ENCODE results near the gene WIPI1. TPM values are rescaled to one million over a fixed set of nuclear protein-coding genes. Genes with fewer than 3 reads are reported as not detected.

WIPI1 gene
- total RNA-seq, 1 experiment from 2014 or later, result 19.8 TPM

DNA sequence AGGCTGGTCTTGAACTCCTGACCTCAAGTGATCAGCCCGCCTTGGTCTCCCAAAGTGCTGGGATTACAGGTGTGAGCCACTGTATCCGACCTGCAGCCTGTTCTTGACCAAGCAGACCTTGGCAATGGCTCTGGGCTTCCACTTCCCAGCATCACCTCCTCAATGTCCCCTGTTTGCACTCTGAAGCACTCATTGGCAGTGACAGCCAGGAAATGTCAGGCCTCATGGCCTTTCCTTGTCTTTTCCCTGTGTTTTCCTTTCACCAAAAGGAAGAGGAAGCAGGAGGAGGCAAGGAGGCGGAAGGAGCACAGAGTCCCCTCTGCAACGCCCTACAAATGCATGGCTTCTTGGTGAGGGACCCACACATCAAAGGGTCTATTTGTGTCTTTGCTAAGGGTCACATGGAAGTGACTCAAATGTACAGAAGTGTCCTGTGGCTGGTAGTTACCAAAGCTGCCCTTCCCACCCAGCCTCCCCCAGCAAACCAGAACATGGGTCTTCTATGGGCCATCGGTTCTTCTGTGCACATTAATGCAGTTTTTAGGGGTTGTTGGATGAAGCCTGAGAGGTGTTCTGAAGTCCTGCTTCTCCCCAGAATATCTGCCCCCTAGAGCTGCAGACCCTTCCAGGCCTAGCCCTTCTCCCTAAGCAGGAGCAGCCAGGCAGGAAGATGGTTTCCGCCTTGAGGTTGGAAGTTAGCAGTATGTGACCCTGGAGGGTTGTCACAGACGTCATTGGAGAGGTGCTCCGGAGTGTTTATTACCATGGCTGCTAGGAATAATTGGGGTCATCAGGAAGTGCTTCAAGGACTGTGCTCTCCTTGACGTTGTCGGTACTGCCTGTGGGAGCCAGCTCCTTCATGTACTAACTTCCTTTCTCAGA, 60.8 kb downstream of the WIPI1 start:
- H3K27me3 ChIP-seq (ENCODE audit: control insufficient read depth, insufficient read depth, low read length), result no peaks in the 10 kb centered on the region
- ATAC-seq (no peak), DNase-seq (ENCODE audit: low read depth, low spot score) (no peak)
- intact Hi-C loops (cut with micrococcal nuclease; ENCODE audit: unreplicated experiment) (loop anchor here (10.0 kb wide), 1 partner anchor 132 kb away; no protein-coding TSS in a partner anchor), in situ Hi-C loops (cut with HindIII; ENCODE audit: low pct_unique_long_range_greater_than_20kb, low sequenced_read_pairs) (no loop called here)
- ChIA-PET POLR2A (no interaction called here), CTCF (no interaction called here)
- H3K4me3 ChIP-seq (ENCODE audit: low read depth in 2 of 2, low read length in 2 of 2), result no peak overlapping the region
- BruUV-seq (replicated peaks), result no TSS peak
- no peak overlapping the region for H3K27ac ChIP-seq (ENCODE audit: low read length)
- TF ChIP-seq, protein P1, sequence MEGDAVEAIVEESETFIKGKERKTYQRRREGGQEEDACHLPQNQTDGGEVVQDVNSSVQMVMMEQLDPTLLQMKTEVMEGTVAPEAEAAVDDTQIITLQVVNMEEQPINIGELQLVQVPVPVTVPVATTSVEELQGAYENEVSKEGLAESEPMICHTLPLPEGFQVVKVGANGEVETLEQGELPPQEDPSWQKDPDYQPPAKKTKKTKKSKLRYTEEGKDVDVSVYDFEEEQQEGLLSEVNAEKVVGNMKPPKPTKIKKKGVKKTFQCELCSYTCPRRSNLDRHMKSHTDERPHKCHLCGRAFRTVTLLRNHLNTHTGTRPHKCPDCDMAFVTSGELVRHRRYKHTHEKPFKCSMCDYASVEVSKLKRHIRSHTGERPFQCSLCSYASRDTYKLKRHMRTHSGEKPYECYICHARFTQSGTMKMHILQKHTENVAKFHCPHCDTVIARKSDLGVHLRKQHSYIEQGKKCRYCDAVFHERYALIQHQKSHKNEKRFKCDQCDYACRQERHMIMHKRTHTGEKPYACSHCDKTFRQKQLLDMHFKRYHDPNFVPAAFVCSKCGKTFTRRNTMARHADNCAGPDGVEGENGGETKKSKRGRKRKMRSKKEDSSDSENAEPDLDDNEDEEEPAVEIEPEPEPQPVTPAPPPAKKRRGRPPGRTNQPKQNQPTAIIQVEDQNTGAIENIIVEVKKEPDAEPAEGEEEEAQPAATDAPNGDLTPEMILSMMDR (IDR thresholded peaks at IDR 0.05), result no peak
- no peak for TF ChIP-seq TCF7L2 (IDR thresholded peaks at IDR 0.05; ENCODE audit: low read depth, low read length)
- TF ChIP-seq POLR2AphosphoS5 (IDR thresholded peaks at IDR 0.05; ENCODE audit: low read depth, low read length), result no peak
- TF ChIP-seq, protein P2, sequence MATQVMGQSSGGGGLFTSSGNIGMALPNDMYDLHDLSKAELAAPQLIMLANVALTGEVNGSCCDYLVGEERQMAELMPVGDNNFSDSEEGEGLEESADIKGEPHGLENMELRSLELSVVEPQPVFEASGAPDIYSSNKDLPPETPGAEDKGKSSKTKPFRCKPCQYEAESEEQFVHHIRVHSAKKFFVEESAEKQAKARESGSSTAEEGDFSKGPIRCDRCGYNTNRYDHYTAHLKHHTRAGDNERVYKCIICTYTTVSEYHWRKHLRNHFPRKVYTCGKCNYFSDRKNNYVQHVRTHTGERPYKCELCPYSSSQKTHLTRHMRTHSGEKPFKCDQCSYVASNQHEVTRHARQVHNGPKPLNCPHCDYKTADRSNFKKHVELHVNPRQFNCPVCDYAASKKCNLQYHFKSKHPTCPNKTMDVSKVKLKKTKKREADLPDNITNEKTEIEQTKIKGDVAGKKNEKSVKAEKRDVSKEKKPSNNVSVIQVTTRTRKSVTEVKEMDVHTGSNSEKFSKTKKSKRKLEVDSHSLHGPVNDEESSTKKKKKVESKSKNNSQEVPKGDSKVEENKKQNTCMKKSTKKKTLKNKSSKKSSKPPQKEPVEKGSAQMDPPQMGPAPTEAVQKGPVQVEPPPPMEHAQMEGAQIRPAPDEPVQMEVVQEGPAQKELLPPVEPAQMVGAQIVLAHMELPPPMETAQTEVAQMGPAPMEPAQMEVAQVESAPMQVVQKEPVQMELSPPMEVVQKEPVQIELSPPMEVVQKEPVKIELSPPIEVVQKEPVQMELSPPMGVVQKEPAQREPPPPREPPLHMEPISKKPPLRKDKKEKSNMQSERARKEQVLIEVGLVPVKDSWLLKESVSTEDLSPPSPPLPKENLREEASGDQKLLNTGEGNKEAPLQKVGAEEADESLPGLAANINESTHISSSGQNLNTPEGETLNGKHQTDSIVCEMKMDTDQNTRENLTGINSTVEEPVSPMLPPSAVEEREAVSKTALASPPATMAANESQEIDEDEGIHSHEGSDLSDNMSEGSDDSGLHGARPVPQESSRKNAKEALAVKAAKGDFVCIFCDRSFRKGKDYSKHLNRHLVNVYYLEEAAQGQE (IDR thresholded peaks at IDR 0.05; ENCODE audit: insufficient read depth in 1 of 2, low read depth in 2 of 2, low read length in 1 of 2), result no peak
- no peak for TF ChIP-seq SIN3A (IDR thresholded peaks at IDR 0.05; ENCODE audit: borderline replicate concordance, insufficient read depth, low read depth, low read length)
- H3K4me1 ChIP-seq (ENCODE audit: control insufficient read depth, insufficient read depth, low read length), result no peaks in the 10 kb centered on the region
- no peaks in the 10 kb centered on the region for H3K9me3 ChIP-seq (ENCODE audit: control insufficient read depth, insufficient read depth, low read depth, low read length)
- H3K36me3 ChIP-seq (ENCODE audit: control insufficient read depth, insufficient read depth, low read length), result no peaks in the 10 kb centered on the region

DNA sequence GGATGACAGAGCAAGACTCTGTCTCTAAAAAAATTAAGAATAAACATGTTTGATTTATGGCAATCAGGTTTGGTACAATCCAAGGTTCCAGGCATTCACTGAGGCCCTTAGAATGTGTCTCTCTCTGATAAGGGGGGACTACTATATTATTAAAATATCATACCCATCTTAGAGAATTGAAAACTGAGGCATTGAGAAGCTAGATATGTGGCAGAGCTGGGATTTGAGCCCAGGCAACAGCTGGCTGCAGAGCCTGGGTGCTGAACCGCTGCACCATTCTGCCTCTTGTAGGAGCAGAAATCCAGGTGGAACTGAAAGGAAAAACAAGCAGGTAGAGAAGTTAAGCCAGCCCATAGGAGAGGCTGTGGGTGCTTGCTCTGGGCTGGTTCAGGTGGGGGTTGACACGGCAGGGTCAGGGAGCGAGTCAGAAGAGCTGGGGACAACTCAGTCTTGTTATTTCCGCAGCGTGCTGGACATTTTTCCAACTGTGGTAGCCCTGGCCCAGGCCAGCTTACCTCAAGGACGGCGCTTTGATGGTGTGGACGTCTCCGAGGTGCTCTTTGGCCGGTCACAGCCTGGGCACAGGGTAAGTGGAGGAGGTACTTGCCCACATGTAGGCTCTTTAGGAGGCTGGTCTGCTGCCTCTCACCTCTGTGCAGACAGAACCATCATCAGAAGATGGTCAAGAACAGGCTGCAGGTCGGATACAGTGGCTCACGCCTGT, 62.5 kb downstream of the WIPI1 start:
- ATAC-seq, result no peak
- Histone ChIP-seq H3K36me3 (ENCODE audit: control insufficient read depth, insufficient read depth, low read length) (no peaks in the 10 kb centered on the region), H3K27me3 (ENCODE audit: control insufficient read depth, insufficient read depth, low read length) (no peaks in the 10 kb centered on the region), H3K27ac (ENCODE audit: low read length) (no peak overlapping the region), H3K4me3 (ENCODE audit: low read depth in 2 of 2, low read length in 2 of 2) (no peak overlapping the region), H3K4me1 (ENCODE audit: control insufficient read depth, insufficient read depth, low read length) (no peaks in the 10 kb centered on the region), H3K9me3 (ENCODE audit: control insufficient read depth, insufficient read depth, low read depth, low read length) (no peaks in the 10 kb centered on the region)
- in situ Hi-C loops (cut with HindIII; ENCODE audit: low pct_unique_long_range_greater_than_20kb, low sequenced_read_pairs), result no loop called here
- TF ChIP-seq, protein P2 (IDR thresholded peaks at IDR 0.05; ENCODE audit: insufficient read depth in 1 of 2, low read depth in 2 of 2, low read length in 1 of 2), result no peak
- TF ChIP-seq POLR2AphosphoS5 (IDR thresholded peaks at IDR 0.05; ENCODE audit: low read depth, low read length) (no peak), SIN3A (IDR thresholded peaks at IDR 0.05; ENCODE audit: borderline replicate concordance, insufficient read depth, low read depth, low read length) (no peak)
- TF ChIP-seq, protein P1 (IDR thresholded peaks at IDR 0.05), result no peak
- ChIA-PET POLR2A (no interaction called here), CTCF (no interaction called here)
- BruUV-seq (replicated peaks), result no TSS peak
- DNase-seq (ENCODE audit: low read depth, low spot score), result no peak
- intact Hi-C loops (cut with micrococcal nuclease; ENCODE audit: unreplicated experiment), result loop anchor here (10.0 kb wide), 1 partner anchor 130 kb away; no protein-coding TSS in a partner anchor

Data from Panc1 (cell line).